ENCODE measurements around the gene MGAT5. TPM values are rescaled to one million over a fixed set of nuclear protein-coding genes. Genes with fewer than 3 reads are reported as not detected.

Gene MGAT5, protein sequence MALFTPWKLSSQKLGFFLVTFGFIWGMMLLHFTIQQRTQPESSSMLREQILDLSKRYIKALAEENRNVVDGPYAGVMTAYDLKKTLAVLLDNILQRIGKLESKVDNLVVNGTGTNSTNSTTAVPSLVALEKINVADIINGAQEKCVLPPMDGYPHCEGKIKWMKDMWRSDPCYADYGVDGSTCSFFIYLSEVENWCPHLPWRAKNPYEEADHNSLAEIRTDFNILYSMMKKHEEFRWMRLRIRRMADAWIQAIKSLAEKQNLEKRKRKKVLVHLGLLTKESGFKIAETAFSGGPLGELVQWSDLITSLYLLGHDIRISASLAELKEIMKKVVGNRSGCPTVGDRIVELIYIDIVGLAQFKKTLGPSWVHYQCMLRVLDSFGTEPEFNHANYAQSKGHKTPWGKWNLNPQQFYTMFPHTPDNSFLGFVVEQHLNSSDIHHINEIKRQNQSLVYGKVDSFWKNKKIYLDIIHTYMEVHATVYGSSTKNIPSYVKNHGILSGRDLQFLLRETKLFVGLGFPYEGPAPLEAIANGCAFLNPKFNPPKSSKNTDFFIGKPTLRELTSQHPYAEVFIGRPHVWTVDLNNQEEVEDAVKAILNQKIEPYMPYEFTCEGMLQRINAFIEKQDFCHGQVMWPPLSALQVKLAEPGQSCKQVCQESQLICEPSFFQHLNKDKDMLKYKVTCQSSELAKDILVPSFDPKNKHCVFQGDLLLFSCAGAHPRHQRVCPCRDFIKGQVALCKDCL
- 21.0 and 23.2 TPM in 2 replicates for total RNA-seq (2014; rRNA removed; shearing (Covaris generic))

- no peak for DNase-seq (ENCODE audit: low read depth)
These were observed at the start of gene MGAT5 for GRCh38 chr2:134253804-134254203. TSS of gene MGAT5 (plus strand) at chr2:134254072. CDS start at chr2:134254404, 332 bp downstream.

DNA sequence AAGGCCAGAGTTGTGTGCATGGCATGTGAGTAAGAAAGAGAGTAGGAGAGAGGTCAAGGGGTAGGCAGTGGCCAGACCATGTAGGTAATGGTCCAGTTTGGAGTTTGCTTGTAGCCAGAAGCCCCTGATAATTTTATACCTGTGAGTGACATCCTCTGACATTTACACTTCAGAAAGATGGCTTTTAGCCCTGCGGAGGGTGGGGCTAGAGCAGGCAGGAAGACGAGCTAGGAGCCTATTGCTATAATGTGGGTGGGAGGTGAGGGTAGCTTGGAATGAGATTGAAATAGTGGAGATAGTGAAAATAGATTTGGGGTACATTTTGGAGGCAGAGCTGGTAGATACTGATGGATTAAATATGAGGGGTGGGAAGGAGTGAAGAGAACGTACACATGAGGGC is 48.8 kb upstream of the MGAT5 start:
- no peak for DNase-seq (ENCODE audit: low read depth)

DNA sequence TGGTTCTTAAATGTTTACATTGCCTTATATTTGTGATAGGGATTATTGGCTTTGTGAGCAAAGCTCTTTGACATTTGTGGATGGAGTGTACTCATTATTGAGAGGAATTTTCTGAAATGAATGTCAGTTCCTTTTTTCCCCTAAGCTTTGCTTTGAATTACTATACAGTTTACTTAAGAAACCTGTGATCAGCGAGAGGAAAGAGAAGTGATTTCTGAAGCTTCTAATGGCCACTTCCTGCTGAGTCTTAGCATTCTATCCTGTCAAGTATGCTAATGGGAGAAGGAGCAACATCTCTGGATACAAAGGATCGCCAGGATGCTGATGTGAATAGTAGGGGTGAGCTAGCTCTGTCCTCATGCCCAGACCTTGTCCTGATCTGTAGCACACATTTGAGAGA is 47.8 kb upstream of the MGAT5 start:
- no peak for DNase-seq (ENCODE audit: low read depth)

DNA sequence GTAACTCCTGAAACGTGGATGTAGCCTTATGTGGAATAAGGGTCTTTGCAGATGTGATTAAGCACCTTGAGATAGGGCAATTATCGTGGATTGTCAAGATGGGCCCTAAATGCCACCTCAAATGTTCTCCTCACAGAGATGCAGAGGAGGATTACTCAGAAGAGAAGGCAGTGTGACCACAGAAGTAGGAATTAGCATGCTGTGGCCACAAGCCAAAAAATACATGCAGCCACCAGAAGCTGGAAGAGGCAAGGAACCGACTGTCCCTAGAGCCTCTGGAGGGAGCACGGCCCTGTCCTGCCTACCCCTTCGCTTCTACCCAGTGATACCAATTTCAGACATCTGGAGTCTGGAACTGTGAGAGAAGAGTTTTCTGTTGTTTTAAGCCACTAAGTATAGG is 47.3 kb upstream of the MGAT5 start:
- DNase-seq (ENCODE audit: low read depth): peak; percentile 74

GRCh38 chr2:134207589-134208209 is 46.2 kb upstream of the MGAT5 start:
- peak; percentile 64 for DNase-seq (ENCODE audit: low read depth)

- no peak for DNase-seq (ENCODE audit: low read depth)
These were observed 45.0 kb upstream of the MGAT5 start for GRCh38 chr2:134208825-134209224.

DNA sequence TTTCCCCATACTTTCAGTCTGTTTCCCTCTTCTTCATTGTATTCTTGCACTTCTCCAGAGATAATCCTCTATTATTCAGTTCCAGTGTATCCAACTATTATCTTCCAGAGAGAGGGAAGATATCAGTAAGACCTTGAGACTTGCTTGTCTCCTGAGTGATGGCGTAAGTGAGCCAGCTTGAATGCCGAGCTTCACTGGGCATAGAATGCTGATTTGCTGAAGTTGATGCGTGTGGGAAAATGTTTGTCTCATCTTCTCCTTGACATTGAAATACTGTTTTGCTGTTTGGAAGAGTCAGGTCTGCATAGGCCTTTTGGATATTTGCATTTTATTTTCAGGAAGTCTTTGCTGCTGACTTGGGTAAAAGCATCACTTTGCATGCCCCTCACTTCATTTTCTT is 41.1 kb upstream of the MGAT5 start:
- DNase-seq (ENCODE audit: low read depth): no peak

- DNase-seq (ENCODE audit: low read depth): no peak
These were observed 37.6 kb upstream of the MGAT5 start for GRCh38 chr2:134216152-134216829.

GRCh38 chr2:134217351-134217750 is 36.5 kb upstream of the MGAT5 start:
- DNase-seq (ENCODE audit: low read depth): no peak

DNA sequence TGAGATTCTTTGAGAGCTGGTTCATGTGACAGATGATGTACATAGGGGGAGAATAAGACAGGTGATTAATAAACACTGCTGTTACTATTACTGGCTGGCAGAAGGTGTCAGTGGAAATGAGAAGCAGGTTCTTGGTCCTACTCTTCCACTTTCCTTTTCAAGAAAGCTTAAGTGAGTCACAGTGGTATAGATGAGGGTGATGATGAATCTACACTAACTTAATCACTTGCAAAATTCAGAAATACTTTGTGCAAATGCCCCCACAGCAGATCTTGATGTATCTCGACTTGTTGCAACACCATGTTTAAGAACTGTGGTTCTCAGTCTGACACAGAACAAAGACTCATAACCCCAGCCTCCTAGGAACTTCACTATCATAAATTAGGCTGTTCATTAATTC is 35.9 kb upstream of the MGAT5 start:
- DNase-seq (ENCODE audit: low read depth): no peak

- no peak for DNase-seq (ENCODE audit: low read depth)
These were observed 35.5 kb upstream of the MGAT5 start for GRCh38 chr2:134218414-134218813.

- DNase-seq (ENCODE audit: low read depth): no peak
These were observed 34.8 kb upstream of the MGAT5 start for GRCh38 chr2:134218930-134219658.

DNA sequence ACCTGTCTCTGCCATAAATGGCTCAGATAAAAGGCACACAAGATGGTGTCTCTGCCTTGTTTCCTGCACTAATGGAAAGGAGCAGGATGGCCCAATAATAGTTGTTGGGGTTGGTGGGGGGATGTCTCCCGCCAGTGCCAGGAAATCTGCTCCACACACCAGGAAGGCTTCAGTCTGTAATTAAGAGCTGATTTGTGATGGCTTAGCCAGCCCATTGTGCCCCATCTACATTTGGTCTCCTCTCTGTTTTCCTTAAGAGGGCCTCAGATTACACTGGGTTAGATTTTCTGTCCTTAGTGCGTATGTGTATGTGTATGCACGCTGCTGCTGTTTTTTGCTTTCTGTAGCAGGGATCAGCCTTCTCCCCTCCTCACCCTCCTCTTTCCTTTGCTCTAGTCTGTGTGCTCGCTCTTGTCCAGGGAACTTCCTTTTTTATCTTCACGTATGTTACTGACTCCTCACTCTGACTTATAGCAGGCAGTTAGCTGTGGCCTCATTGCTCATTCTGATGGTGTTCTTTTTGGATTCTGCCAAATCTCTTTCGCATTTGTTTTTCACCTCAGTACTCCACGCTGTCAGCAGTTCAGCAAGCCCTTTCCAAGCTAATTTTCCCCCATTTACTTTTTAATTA is 33.4 kb upstream of the MGAT5 start:
- no peak for DNase-seq (ENCODE audit: low read depth)

DNA sequence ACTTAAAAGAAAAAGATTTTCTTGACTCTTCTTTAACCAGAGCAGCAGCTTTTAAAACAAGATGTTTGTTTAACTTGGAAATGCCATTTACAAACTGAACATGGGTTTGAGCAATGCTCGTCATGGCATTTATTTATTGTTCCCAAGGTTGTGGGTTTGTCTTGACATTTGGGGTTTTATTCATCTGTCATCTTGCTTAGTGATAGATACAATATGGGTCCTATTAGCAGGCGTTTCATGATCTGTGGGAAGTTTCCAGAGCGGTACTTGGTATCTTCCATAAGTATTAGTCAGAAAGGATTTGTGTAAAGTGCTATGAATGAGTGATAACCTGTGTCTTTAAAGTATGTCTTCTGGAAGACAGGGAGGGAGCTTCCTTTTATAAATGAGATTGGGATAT is 29.9 kb upstream of the MGAT5 start:
- no peak for DNase-seq (ENCODE audit: low read depth)

DNA sequence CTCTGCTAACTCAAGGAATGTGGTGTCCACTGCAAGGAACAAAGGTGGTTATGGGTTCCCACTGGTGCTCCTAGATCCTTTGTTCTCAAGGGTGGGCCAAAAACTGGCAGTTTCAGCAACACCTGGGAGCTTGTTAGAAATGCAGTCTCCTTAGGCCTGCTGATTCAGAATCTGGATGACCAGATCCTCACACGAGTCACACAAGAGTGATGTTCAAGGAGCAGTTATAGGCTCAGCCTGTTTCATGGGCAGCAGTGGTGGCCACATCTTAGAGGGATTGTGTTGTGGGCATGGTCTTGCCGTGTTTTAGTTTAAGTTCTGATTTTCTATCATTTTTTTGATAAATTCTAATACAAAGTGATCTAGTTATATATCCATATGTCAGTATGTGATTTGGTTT is 28.7 kb upstream of the MGAT5 start:
- DNase-seq (ENCODE audit: low read depth): no peak

DNA sequence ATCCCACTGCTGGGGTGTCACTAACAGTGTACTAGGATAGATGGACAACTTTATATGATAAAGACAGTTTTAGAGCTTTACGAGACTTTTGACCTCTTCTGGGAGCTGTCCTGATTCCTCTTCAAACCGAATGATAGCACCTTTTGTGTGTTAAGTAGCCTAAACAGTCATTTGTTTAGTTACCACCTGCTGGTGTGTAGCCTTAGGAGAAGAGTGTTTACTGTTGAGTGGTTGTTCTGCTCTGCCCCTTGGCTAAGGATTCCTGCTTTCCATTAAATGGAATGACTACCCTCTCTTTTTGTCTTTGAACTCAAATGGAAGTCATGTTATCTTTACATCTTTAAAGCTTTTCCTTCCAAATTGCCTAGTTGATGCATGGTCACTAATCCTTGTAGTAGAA is 28.0 kb upstream of the MGAT5 start:
- DNase-seq (ENCODE audit: low read depth): no peak

DNA sequence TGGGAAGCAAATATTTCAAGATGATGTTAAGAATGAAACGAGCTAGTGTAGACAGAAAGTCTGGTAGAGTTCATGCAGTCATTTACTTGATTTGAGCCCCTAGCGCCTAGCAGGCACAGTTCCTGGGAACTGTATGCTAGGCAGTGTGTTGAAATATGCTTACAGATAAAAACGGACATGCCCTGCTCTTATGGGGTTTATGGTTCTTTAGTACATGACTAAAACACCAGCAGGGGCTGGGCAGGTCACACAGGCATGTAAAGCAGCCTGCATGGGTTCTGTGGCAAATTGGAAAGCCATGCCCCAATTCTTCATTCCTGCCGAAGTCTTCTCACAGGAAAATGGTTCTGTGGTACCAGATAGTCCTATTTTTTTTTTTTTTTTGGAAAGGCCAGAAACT is 27.3 kb upstream of the MGAT5 start:
- DNase-seq (ENCODE audit: low read depth): no peak

DNA sequence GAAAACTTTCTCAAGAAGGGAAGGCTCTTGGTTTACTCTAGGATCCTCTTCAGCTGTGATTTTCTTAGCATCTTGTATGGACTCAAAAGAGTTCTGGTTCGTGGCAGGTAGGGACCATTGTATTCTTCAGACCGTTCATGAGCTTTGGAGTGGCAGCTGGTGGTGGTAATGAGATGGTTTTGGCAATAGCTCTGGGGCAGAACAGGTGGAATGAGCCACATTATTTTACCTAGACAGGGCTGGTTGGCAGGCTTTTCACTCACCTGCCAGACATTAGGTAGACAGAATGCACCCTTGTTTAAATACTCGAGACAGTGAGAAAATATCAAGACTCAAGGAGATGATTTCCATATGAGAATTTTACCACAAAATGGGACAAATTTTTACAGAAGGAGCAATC is 26.2 kb upstream of the MGAT5 start:
- DNase-seq (ENCODE audit: low read depth): no peak

DNA sequence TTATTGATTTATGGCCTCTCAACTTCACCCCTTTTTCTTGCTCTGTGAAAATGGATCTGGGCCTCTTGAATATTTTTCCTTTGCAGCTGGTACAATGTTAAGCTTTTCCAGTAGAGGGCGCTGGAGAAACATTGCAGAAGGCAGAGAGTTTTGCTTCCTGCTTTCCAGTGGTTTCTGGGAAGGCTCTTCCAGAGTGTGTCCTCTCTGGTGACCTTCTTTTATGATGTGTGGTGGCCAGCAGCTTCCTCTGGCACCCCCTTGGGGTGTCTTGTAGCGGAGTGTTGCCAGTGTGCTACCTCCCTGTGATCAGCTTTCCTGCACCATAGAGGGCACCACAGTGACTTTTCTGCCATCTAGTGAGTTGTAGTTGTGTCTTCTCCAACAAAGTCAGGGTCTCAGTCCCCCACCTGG is 25.4 kb upstream of the MGAT5 start:
- no peak for DNase-seq (ENCODE audit: low read depth)

DNA sequence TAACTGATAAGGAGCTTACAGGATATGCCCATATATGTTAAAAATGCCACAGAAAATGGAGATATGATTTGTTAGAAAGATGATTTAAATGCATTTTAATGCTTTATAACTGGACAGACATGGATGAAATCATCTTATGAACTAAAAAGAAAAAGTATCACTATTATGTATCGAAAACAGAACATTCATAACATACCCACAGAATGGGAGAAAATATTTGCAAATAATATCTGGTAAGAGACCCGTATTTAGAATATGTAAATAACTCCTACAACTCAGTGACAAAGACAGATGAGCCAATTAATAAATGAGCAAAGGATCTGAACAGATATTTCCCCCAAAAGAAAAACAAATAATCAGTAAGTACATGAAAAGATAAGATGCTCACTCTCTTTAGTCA is 24.3 kb upstream of the MGAT5 start:
- DNase-seq (ENCODE audit: low read depth): no peak

DNA sequence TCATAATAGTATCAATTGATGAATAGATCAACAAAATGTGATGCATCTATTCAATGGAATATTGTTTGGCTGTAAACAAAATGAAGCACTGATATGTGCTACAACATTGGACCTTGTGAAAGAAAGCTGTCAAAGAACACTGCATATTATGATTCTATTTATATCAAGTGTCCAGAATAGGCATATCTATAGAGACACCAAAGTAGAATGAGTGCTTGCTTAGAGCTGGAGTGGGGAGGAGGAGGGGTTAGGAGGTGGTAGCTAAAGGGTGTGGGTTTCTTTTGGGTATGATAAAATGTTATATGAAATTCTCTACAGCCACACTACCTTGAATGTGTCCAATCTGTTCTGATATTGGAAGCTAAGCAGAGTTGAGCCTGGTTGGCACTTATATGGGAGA is 23.0 kb upstream of the MGAT5 start:
- DNase-seq (ENCODE audit: low read depth): no peak

All from Daoy (cell line).